Testis (tissue), 3 donors: ENCODE data around the gene RNF207. TPM values are rescaled to one million over a fixed set of nuclear protein-coding genes. Genes with fewer than 3 reads are reported as not detected.

Experiments used
- DNase-seq: peaks from one replicate; pipeline ENCODE4 v3.0.0-alpha.2; 2019
- H3K27ac ChIP-seq, 2 donors: fragments of 200-600 bp; sonication (generic); one replicate each; pipeline ENCODE4 v1.5.1; 2019
- H3K27me3 ChIP-seq: fragments of 200-600 bp; sonication (generic); one replicate; pipeline ENCODE4 v1.5.1; 2019
- H3K36me3 ChIP-seq: fragments of 200-600 bp; sonication (generic); one replicate; pipeline ENCODE4 v1.5.1; 2017; ENCODE audit warnings: low read depth; ENCODE audit errors: missing control alignments
- H3K4me1 ChIP-seq: fragments of 200-600 bp; sonication (generic); one replicate; pipeline ENCODE4 v1.5.1; 2019
- H3K4me3 ChIP-seq, 2 donors: fragments of 200-600 bp; sonication (generic); one replicate each; pipeline ENCODE4 v1.5.1; 2017 to 2019
- H3K9me3 ChIP-seq: fragments of 200-600 bp; sonication (generic); one replicate; pipeline ENCODE4 v1.5.1; 2017
- POLR2A ChIP-seq: fragments of 450-650 bp; IDR thresholded peaks from one replicate; pipeline ENCODE4 v1.6.1; 2017; ENCODE audit warnings: antibody characterized with exemption, mild to moderate bottlenecking, moderate library complexity
- WGBS, 2 donors: methylation state at CpG; one replicate each; pipeline ENCODE4 v1.1.5; 2018; 5-methylcytosine and 5-hydroxymethylcytosine counted together
- intact Hi-C: fragments of 100-400 bp; cut with DNase I; formaldehyde crosslinking; loops from one replicate; pipeline ENCODE4 v1.15.1; 2023; ENCODE audit warnings: low total_unique reads
- polyA plus RNA-seq: library from polyadenylated mRNA; stranded (reverse); fragments of 350-450 nt; fragmentation: Illumina TruSeq; extraction: RNeasy Lipid Tissue Mini Kit (QIAGEN cat#74804); gene quantifications from one replicate; pipeline ENCODE4 v1.2.3, GENCODE V29; 2014; ENCODE audit warnings: low read depth, low replicate concordance; ENCODE audit not compliant: insufficient read depth
- total RNA-seq, 2 donors: library from RNA; depleted of rRNA; stranded (reverse); fragments of >200 nt; gene quantifications; one replicate each; pipeline ENCODE4 v1.2.3, GENCODE V29; 2016
- TF ChIP-seq, protein P1 (sequence below), 3 experiments: fragments of 450-650 bp in 2 of 3; fragments of 200-600 bp in 1 of 3; sonication (generic) in 1 of 3; IDR thresholded peaks; one replicate each; pipeline ENCODE4 v1.5.1; 2016 to 2019; ENCODE audit warnings: antibody characterized with exemption in 3 of 3, mild to moderate bottlenecking in 2 of 3, moderate library complexity in 1 of 3

Gene RNF207
- total and polyA plus RNA-seq, 3 donors from 2014 or later: 4.8 to 20.1 (median 13.2) TPM

DNA sequence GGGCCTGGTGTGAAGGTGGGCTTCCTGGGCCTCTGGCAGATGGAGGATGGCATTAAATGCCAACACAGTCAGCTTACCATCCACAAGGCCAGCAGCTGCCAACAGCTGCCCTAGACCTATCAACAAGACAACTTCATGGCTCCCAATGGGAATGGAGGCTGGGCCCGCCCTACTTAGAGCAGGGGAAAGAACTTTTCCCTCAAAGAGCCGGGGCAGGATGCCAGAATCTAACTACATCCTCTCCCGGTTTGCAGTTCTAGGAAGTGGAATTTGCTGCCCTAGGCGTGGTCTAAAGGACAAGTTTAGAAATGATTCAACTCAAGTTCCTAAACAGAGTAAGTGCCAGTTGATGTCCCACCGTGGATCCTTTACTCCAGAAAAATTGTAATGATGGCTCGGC, 16.7 kb downstream of the RNF207 start:
- H3K36me3 ChIP-seq: no peaks in the 10 kb centered on the region
- H3K27ac ChIP-seq: no peak overlapping the region
- no peaks in the 10 kb centered on the region for H3K27me3 ChIP-seq
- DNase-seq: peak; percentile 36
- intact Hi-C loops: no loop called here
- TF ChIP-seq, protein P1, sequence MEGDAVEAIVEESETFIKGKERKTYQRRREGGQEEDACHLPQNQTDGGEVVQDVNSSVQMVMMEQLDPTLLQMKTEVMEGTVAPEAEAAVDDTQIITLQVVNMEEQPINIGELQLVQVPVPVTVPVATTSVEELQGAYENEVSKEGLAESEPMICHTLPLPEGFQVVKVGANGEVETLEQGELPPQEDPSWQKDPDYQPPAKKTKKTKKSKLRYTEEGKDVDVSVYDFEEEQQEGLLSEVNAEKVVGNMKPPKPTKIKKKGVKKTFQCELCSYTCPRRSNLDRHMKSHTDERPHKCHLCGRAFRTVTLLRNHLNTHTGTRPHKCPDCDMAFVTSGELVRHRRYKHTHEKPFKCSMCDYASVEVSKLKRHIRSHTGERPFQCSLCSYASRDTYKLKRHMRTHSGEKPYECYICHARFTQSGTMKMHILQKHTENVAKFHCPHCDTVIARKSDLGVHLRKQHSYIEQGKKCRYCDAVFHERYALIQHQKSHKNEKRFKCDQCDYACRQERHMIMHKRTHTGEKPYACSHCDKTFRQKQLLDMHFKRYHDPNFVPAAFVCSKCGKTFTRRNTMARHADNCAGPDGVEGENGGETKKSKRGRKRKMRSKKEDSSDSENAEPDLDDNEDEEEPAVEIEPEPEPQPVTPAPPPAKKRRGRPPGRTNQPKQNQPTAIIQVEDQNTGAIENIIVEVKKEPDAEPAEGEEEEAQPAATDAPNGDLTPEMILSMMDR (IDR thresholded peaks at IDR 0.05): no peak
- no peak for TF ChIP-seq POLR2A
- no peak overlapping the region for H3K4me3 ChIP-seq
- 71 to 74% methylated on average over 6 of the region's 6 CpGs for WGBS, 2 donors
- no peaks in the 10 kb centered on the region for H3K4me1 ChIP-seq
- no peaks in the 10 kb centered on the region for H3K9me3 ChIP-seq

DNA sequence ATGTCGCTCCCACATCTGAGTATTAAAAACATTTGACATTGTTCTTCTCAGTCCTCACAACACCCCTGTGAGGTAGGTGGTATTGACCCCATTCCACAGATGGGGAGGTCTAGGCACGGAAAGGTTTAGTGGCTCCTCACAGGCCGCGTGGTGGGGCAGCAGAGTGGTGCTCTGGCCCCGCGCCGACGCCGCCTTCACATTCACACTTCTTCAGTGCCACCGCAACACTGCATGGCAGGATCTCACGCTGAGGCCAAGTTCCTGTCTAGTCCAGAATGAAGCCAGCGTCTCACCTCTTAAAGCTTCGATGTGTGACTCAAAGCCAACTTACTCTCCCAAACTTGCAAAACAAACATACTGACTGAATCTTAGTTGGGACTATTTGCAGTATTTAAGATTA, 17.7 kb downstream of the RNF207 start:
- 94 to 98% methylated on average over 8 to 13 of the region's 13 CpGs for WGBS, 2 donors
- H3K27me3 ChIP-seq: no peaks in the 10 kb centered on the region
- no peak overlapping the region for H3K4me3 ChIP-seq
- H3K4me1 ChIP-seq: no peaks in the 10 kb centered on the region
- intact Hi-C loops: no loop called here
- TF ChIP-seq, protein P1 (IDR thresholded peaks at IDR 0.05): no peak
- TF ChIP-seq POLR2A: no peak
- no peaks in the 10 kb centered on the region for H3K9me3 ChIP-seq
- H3K27ac ChIP-seq: no peak overlapping the region
- no peak for DNase-seq
- H3K36me3 ChIP-seq: no peaks in the 10 kb centered on the region

DNA sequence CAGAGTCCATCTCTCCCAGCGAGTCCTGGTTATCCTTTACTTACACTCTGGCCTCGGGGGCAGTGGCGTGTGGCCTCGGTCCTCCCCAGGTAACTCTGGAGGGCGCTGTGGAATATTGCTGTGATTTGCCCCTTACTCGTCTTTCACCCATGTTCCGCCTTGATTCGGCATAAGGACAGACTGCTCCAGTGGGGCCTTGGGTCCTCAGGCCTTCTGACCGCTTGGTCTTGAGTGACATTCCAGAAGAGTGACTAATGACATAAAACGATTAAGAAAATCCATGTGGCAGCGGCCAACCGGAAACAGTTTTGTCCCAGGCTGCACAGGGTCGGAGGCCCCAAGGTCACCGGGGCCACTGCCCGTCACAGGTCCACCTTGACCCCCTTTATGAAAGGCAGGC, 18.8 kb downstream of the RNF207 start:
- no peaks in the 10 kb centered on the region for H3K9me3 ChIP-seq
- intact Hi-C loops: no loop called here
- no peak overlapping the region for H3K4me3 ChIP-seq
- H3K4me1 ChIP-seq: no peaks in the 10 kb centered on the region
- TF ChIP-seq, protein P1 (IDR thresholded peaks at IDR 0.05): no peak
- TF ChIP-seq POLR2A: no peak
- no peaks in the 10 kb centered on the region for H3K36me3 ChIP-seq
- no peaks in the 10 kb centered on the region for H3K27me3 ChIP-seq
- DNase-seq: no peak
- 88 to 91% methylated on average over 15 of the region's 15 CpGs for WGBS, 2 donors
- H3K27ac ChIP-seq: no peak overlapping the region

DNA sequence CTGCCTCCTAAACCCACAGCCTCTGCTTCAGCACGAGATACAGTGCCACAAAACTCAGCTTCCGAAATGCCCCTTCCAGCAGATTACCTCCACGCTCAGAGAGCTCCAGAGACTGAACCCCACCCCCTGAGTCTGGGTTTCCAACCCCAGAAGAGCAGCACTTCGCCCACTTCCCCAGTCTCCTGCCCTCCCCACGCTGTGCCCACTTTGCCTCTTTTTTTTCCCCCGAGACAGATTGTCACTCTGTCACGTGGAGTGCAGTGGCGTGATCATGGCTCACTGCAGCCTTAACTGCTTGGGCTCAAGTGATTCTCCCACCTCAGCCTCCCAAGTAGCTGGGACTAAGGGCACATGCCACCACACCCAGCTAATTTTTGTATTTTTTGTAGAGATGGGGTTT, 19.7 kb downstream of the RNF207 start:
- intact Hi-C loops: no loop called here
- Histone ChIP-seq H3K36me3 (no peaks in the 10 kb centered on the region), H3K27me3 (no peaks in the 10 kb centered on the region), H3K4me3 (no peak overlapping the region), H3K9me3 (no peaks in the 10 kb centered on the region), H3K27ac (no peak overlapping the region), H3K4me1 (no peaks in the 10 kb centered on the region)
- TF ChIP-seq POLR2A: no peak
- TF ChIP-seq, protein P1 (IDR thresholded peaks at IDR 0.05): no peak
- WGBS, 2 donors: 87 to 88% methylated on average over 8 of the region's 8 CpGs
- DNase-seq: no peak

DNA sequence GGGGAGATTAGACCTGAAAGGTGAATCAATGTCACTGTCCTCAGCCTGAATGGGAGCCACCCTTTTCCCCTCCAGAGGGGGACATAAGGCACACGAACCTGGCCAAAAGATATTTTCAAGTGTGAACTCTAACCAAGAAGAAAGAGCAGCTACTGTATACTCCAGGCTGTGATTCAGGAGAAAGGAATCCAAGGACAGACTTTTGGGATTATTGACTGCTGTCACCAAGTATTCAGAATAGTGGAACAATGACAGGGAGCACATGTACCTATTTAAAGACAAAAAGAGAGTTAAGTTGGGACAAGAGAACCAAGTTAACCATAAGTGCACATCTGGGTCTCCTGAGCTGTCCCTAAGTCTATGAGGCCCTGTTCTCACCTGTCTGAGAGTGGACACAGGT, 27.5 kb downstream of the RNF207 start:
- Histone ChIP-seq H3K9me3 (no peaks in the 10 kb centered on the region), H3K4me1 (peaks cover 5% of the 10 kb centered on the region), H3K36me3 (no peaks in the 10 kb centered on the region), H3K4me3 (no peak overlapping the region), H3K27me3 (no peaks in the 10 kb centered on the region), H3K27ac (no peak overlapping the region)
- intact Hi-C loops: no loop called here
- 47 to 65% methylated on average over 1 of the region's 1 CpG for WGBS, 2 donors
- TF ChIP-seq, protein P1 (IDR thresholded peaks at IDR 0.05): no peak
- TF ChIP-seq POLR2A: no peak
- no peak for DNase-seq
